Stimulated activated CD4-positive, alpha-beta T cell treated with anti-CD3 and anti-CD28 coated beads, Interleukin-4, amount 100 ng/mL, for 24 hours (primary cell): ENCODE measurements around the gene SPATA6L.
"Not testable (repeated sequence)": the region's sequence is repeated elsewhere in the genome, so short reads cannot be mapped to it uniquely, and the experiment has no call there.

Experiments
- DNase-seq: peaks from one replicate; pipeline ENCODE4 v3.0.0-alpha.2; 2020

The SPATA6L gene

GRCh38 chr9:4674783-4675182 is 8.5 kb upstream of the SPATA6L start:
- DNase-seq, result no peak

DNA sequence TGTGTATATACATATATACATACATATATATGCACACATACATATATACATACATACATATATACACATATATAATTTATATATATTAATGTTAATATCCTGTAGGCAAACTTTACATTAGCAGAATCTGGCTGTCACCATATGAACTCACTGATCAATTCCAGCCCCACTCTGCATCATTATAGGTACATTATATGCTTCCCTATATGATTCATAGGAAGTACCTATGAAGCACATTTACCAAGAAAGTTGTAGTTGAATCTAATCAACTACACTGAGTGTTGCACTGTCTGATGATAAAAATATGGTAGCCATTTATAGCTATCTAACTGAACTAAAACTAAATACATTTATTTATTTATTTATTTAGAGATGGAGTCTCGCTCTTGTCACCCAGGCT is 5.5 kb upstream of the SPATA6L start:
- no peak for DNase-seq

DNA sequence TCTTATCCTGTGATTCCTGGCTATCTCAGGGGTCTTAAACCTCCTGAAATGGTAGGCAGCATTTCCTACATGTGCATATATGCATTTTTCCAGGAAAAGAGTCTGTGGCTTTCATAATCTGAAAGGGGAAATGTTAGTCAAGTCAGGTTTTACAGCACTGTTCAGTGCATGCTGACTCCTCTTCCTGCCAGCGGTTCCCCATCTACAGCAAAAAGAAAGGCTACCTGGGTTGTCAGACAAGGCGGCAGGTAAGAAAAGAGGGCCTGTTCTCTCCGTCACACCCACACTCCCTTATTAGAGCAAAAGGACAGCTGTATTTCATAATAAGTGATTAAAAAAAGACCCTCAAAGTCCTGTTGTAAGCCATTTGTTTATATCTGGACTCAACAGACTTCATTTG is 4.3 kb upstream of the SPATA6L start:
- DNase-seq, result no peak

DNA sequence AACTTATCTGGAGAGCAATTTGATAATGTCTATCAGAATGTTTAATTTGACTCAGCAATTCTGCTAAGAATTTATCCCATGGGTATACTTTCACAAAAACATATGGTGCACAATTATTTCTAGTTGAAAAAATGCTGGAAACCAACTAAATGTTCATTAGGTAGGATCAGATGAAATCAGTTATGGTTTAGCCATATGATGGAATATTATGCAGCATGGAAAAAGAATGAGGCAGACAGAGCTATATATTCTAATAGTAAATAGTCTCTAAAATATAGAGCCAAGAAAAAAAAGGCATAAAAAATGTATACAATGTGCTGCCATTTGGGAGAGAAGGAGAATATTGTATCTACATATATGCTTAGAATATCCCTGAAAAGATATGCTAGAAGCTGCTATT is 3.6 kb upstream of the SPATA6L start:
- no peak for DNase-seq

DNA sequence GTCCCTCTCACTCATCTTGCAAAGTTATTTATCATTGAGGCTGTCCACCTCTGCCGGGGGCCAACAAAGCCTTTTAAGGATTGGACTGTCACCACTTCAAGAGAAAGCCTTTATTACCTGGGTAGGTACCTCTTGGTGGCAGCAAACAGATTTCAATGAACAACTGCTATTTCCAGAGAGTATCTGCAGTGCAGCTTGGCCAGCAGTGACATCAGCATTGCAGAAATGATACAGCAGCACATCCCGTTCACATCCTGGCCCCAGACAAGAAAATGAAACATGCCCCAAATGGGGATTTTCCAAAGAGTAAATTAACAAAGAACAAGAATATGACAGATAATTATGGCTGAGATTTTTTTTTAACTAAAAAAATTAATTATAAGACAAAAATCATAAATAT is 2.3 kb upstream of the SPATA6L start:
- no peak for DNase-seq

- no peak for DNase-seq
Measured at GRCh38 chr9:4667681-4668080, 1.4 kb upstream of the SPATA6L start.

DNA sequence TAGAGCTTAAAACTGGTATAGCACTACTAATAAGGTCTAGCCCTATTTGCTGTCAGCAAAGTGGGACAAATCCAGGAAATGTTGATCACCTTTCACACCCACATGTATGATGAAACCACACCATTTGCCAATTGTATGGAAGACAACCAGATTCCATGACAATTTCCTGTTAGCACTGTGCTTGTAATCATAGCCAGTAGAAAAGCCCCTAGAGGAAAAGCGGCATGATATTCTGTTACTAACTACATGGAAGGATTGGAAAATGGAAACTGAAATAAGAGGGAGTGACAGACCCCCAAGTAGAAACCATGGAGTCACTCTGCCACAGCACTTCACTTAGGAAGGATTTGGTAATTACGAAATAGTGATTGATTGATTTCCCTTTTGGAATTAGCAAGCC is 923 bp downstream of the SPATA6L start:
- no peak for DNase-seq

DNA sequence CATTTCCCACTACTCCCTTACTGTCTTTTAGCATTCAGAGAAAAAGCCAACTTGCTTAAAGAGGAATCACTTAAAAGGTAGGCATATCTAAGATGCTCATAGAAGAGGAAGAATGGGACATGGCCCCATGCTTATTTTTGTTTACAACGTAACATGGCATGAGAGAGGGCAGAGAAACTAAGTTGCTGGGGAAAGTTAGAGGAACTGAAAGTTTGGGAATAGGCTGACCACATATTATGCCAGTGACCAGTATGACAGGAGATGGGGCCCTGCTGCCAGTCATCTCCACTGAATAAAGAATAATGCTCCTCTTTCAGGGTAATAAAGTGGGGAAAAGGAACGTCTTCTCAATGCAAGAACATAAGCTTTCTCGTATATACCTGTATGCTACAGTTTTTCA is 2.3 kb downstream of the SPATA6L start:
- DNase-seq, result no peak

DNA sequence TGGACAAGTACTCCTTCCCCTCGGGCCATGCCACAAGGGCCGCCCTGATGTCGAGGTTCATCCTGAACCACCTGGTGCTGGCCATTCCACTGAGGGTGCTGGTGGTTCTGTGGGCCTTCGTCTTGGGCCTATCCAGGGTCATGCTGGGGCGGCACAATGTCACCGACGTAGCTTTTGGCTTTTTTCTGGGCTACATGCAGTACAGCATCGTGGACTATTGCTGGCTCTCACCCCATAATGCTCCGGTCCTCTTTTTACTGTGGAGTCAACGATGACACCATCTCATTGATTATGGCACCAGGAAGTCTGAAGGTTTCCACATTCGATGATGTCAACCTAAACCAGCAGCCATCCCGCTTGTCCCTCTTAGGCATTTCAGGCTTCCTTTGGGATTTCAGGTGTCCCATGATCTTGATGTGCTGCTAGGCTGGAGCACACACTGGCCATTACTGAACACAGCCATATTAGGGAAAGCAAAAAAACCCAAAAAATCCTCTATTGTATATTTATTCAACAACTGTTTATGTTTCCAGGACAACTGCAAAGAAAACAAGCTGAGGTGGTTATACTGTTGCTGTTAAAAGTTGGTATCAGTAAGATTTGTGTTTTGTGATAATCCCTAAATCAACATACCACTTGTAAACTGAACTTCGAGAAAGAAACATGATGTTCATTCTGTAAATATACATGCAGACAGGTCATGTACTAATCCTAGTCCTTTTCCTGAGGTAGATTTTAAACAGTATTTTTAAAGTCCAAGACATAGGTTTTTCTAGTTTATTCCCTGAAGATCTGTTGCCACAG is 3.1 kb downstream of the SPATA6L start:
- no peak for DNase-seq

- DNase-seq, result peak; percentile 79
Measured at GRCh38 chr9:4662108-4662988, 3.9 kb downstream of the SPATA6L start, which contains the start of gene PLPP6. PLPP6 (plus strand) TSS chr9:4662294; CDS start chr9:4662376, 82 bp downstream.

DNA sequence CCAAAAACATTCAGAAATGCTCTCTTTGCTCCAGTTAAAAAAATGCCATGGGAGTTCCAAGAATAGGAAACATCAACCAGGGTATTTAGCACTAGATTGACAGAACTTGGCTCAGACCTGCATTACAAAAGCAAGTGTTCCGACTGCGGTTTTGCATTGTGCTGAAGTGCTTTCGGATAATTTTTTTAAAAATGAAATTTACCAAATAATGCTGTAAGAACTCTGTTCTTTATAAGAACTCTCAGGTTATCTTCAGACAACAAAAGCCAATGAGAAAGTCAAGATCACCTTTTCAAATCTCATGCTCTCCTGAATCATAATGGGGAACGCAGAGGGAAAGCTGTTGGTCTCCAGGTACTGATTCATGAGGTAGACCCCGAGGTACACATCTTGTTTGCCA is 4.7 kb downstream of the SPATA6L start:
- no peak for DNase-seq

GRCh38 chr9:4661165-4661564 is 5.1 kb downstream of the SPATA6L start:
- DNase-seq, result no peak

DNA sequence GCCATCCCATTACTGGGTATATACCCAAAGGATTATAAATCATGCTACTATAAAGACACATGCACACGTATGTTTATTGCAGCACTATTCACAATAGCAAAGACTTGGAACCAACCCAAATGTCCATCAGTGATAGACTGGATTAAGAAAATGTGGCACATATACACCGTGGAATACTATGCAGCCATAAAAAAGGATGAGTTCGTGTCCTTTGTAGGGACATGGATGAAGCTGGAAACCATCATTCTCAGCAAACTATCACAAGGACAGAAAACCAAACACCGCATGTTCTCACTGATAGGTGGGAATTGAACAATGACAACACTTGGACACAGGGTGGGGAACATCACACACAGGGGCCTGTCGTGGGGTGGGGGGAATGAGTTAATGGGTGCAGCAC is 5.6 kb downstream of the SPATA6L start:
- not testable (repeated sequence) for DNase-seq

DNA sequence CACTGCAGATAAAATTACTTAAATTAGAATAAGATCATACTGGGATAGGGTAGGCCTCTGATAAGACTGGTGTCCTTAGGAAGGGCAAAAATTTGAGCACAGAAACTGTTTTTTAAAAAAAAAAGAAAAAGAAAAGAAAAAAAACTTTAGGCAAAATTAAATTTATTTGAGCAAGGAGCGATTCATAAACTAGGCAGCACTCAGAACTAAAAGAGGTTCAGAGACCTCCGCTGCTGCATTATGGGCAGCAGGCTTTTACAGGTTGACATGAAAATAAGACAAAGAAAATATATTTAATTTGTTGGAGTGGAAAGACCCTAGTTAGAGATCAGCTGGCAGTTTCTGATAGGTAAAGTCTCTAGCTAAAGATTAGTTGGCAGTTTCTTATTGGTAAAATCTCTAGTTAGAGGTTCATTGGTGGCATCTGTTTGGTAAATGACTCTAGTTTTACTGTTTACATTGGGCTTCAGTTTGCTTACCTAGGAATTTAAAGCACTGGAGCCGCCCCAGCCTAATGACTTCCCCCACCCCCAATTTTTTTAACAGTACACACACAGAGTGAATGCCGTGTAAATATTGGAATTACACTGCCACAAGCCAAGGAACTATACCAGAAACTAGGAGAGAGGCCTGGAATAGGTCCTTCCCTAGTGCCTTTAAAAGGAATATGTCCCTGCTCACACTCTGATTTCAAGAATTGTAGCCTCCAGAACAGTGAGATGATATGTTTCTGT is 8.7 kb downstream of the SPATA6L start:
- no peak for DNase-seq

- no peak for DNase-seq
Measured at GRCh38 chr9:4656621-4657020, 9.7 kb downstream of the SPATA6L start.

GRCh38 chr9:4656196-4656595 is 10.1 kb downstream of the SPATA6L start:
- not testable (repeated sequence) for DNase-seq

GRCh38 chr9:4654538-4654937 is 11.7 kb downstream of the SPATA6L start:
- no peak for DNase-seq

DNA sequence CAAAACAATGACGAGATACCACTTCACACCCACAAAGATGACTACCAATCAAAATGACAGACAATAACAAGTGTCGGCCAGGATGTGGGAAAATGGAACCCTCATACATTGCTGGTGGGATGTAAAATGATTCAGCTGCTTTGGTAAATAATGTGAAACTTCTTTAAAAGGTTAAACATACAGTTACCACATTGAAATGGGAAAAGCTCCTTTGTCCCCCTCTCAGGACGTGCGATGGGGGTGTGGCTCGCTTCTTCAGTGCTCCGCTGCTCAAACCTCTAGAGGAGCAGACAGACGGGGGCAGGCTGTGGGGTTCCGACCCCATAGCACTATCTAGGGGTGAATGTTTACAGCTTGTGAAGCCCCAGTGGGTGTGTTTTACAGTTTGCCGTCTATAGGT is 12.2 kb downstream of the SPATA6L start:
- no peak for DNase-seq

DNA sequence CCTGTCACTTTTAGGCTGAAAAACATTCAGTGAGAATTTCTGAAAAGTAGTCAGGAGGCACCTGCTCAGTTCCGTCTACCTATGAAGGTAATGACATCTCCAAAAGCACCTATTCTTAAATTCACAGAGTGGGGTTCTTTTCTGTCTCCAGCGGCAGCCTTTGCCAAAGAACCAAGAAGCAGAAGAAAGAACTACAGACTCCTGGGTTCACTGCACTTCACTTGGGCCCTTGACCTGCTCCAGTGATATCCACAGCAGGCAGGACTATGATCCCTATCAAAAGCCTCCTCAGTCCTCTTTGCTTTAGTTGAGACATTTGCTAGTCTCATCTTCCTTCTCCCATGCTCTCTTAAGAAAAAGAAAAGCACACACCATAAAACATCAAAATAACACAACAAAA is 23.9 kb downstream of the SPATA6L start:
- DNase-seq, result no peak

- peak; percentile 39 for DNase-seq
Measured at GRCh38 chr9:4640027-4640426, 26.3 kb downstream of the SPATA6L start.

DNA sequence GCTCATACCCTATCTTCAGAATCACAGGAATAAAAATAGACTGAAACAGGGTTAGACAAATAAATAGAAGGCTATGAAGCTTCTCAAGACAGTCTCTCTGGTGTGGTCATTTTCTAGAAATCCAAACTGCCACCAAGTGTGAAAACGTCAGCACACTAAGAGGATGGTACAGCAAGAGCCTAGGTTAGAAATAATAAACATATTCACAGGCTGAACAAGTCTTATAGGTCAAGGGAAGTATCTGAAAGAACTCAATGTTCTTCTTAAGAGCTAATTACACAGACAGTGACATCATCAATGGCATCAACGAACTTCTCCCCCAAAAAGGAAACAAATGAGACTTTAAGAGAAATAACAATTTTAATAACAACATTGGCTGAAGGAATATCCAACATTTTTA is 26.9 kb downstream of the SPATA6L start:
- no peak for DNase-seq

- no peak for DNase-seq
Measured at GRCh38 chr9:4638968-4639367, 27.3 kb downstream of the SPATA6L start.

GRCh38 chr9:4630836-4631235 is 35.4 kb downstream of the SPATA6L start:
- no peak for DNase-seq
